T-helper 9 cell (primary cell): ENCODE measurements around the gene GRK3.

Experiments used
- DNase-seq: peaks from one replicate; pipeline ENCODE4 v3.0.0-alpha.2; 2020

Gene GRK3

DNA sequence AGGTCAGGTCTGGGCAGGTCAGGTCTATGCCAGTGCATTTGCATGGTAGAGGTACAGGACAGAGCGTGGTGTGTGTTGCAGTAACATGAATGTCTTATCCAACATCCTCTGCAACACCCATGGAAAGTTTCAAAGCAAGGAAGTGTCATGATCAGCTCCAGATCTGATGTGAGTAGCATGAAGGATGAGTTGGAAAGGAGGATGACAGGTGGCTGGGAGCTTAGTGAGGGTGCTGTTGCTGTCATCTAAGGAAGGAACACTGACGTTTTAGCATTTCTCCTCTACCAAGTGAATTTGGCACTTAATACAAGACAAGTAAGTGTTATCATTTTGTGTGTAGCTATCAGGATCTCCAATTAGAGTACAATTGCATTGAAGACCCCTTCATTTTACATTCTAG, 65.1 kb downstream of the GRK3 start:
- DNase-seq: no peak

DNA sequence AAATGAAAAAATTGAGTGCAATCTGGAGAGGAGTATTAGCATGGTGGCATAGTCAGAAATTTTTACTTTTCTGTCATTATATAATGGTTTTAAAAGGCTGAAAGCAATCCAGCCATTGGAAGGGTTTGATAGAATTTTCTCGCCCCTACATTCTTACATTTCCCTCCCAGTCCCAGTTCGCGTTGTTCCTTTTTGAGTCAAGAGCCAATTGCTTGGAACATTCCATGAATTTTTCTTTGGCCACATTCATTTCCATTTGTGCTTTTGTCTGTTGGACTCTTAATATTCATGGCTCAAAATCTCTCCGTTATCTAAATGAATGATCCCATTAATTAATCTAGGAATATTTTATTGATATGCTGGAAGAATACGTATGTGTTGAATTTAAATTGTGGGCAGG, 66.0 kb downstream of the GRK3 start:
- no peak for DNase-seq

DNA sequence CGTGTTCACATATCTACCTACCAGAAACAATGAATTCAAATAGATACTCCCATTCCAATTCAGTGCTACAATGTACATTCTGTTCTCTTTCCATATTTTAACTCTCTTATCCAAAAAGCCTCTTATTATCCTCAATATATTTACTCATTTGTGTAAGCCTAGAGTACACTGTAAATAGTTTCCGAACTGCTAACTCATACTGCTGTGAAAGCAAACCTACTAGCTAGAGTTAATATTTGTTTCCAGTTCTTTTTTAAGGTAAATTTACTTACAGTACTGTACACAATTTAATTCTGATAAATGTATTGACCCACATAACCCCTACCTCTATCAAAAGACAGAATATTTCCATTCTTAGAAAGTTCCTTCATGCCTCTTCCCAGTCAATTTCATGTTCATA, 71.8 kb downstream of the GRK3 start:
- DNase-seq: no peak

DNA sequence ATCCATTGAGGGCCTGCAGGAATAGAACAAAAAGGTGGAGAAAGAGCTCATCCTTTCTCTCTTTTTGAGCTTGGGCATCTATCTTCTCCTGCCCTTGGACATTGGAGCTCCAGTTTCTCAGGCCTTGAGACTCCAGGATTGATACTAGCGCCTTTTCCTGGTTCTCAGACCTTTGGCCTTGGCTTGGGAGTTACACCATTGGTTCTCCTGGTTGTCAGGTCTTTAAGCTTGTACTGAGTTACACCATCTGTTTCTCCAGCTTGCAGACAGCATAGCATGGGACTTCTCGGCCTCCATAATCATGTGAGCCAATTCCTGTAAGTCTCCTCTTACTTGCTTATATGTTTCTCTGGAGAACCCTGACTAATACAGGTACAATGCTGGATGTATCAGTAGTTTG, 72.6 kb downstream of the GRK3 start:
- no peak for DNase-seq

DNA sequence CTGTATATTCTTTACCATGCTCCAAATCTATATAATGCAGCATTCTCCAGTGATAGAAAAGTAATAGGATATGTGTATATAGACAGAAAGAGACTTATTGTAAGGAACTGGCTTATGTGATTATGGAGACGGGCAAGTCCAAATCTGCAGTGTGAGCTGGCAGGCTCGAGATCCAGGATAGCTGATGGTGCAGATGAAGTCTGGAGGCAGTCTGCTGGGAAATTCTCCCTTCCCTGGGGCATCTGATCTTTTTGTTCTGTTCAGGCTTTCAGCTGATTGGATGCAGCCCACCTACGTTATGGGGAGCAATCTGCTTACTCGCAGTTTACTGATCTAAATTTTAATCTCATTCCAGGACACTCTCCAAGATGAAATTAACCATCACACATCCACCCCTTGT, 73.2 kb downstream of the GRK3 start:
- no peak for DNase-seq

DNA sequence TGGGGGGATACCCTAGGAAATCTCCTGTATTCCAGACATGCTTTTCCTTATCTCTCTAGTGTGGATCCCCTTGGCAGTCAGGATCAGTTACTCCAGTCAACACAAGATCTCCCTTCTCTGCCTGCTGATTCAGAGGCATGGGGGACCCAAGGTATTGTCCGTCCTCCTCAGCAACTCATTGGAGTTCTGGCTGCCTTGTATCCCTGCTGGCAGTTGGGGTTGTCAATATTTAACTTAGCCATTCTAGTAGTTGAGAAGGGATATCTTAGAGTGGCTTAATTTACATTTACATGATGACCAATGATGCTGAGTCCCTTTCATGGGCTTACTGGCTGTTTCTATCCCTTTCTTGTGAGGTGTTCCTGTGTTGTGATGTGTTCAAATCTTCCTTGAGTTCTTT, 74.2 kb downstream of the GRK3 start:
- DNase-seq: no peak

DNA sequence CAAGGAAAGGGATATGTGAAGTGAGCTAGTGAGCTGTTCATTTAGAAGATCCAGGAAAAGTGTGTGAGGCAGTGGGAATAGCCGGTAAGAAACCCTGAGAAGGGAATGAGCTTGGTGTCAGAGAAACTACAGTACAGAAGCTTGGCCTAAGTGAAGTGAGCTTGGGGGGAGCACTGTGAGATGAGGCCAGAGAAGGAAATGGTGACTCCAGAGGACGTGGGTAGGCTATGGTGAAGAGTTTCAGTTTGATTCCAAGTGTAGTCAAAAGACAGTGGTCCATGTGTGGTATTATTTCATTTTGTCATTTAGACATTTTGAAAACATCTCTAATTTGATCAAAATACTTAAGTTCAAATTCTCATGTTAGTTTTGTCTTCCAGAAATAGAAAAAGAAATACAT, 77.2 kb downstream of the GRK3 start:
- DNase-seq: no peak

DNA sequence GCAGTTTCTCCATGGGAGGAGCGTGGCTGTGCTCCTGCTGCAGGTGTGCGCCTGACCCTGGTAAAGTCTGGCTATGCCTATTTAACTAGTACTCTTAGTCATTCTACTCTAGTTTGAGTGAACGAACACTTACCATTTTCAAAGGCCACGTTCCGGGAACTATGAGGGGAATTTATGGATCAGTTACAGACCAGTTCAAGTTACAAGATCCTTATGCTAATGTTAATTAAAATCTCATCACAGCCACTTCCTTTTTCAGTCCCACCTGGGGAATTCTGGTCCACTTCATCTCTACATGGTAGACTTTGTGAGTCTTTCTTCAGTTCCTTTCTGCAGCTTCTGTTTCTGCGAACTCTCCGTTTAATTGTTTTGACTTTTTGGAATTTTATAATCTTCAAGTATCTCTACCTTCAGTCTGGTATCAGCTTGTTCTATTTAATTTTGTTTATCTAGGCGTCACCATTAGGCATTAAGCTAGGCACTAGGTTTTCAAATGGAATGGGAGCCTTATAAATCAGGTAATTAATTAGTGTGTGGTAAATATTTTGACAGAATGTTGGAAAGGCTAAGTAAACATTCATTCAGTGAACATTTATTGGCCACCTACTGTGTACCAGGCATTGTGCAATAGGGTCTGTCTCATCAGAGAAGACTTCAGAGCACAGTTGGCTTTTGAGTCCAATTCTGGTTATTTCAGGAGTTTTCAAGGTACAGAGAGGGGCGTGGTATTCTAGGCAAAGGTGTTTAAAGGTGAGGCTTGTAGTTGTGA, 78.9 kb downstream of the GRK3 start:
- no peak for DNase-seq

DNA sequence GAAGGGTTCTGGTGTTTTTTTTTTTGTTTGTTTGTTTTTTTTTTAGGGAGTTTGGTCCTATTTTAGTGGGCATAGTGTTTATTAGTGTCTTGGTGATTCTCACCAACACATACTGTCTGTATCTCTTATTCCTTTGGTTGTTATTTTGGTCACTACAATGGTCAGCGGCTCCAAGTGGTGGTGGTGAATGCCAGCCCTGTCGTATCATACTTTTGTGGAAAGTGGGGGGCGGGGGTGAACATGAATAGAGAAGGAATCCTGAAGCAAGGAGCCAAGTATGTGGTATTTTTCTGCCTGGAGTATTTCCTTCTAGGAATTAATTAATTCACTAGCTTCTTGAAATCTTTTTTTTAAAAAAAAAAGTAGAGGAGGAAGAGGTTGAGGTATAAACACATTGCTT, 79.6 kb downstream of the GRK3 start:
- DNase-seq: no peak

DNA sequence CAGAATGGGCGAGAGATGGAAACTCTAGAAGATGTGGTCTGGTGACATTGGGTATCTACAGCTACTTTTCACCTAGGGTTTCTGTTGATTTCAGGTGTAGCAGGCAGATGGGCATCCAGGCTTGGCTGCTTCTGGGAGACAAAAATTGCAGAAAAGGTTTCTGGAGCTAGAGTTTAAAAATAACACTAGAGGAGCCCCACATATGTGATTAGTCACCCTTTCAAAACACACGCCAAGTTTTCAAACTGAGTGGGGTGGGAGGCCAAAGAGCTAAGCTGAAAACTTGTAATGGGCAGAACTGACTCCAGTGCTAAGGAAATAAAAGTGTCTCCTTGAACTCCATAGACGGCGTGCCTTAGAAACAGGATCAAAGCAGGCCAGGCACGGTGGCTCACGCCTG, 80.8 kb downstream of the GRK3 start:
- DNase-seq: no peak

DNA sequence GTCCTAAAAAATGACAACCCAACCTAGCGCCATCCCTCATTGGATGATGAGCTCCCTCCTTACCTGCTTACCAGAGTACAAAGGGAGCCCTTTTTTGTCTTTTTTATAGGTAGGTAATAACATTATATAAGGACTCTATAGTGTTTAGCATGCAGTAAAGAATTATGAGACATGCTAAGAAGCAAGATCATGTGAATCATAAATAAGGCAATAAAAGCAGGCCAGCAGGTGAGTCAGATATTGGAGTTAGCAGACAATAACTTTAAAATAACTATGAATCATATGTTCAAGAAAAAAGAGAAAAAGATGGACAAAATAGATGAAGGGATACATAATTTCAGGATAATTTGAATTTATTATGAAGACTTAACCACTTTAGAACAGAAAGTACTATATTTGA, 81.5 kb downstream of the GRK3 start:
- no peak for DNase-seq

DNA sequence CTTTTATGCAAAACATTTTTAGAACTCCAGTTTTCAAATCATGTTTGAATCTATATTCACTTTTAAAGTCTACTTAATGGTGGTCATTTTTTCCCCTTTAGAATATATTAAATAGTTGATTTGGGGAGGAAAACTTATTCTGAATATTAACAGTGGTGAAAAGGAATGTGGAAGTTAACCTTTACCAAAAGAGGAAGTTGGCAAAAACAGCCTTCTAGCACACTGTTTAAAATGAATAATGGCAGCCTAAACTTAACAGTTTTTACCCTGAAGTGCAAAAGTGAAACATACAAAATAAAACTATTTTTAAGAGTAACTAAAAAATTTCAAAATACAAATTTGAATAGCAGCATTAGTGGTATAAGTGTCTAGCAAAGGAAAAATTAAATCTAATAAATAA, 86.4 kb downstream of the GRK3 start:
- no peak for DNase-seq

DNA sequence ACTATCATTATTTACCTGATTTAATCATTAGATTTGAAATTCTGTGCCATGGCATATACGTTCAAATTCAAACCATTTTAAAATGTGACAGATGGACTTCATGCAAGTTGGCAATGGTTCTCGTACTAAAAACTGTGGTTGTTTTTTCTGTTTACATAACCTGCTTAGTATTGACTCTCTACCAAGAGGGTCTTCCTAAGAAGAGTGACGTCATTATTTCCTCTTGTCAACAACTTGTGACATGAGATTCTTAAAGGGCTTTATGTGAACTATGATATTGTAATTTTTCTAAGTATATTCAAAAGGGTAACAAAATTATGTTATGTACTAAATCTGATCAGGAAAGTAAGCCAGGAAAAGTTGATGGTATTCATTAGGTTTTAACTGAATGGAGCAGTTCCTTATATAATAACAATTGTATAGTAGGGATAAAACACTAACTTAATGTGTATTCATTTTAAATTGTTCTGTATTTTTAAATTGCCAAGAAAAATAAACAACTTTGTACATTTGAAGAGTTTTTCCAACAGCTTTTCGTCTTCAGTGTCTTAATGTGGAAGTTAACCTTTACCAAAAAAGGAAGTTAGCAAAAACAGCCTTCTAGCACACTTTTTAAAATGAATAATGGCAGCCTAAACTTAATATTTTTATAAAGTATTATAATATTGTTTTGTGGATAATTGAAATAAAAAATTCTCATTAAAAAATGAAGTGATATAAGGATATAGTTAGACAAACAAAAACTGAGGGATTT, 87.0 kb downstream of the GRK3 start:
- no peak for DNase-seq

DNA sequence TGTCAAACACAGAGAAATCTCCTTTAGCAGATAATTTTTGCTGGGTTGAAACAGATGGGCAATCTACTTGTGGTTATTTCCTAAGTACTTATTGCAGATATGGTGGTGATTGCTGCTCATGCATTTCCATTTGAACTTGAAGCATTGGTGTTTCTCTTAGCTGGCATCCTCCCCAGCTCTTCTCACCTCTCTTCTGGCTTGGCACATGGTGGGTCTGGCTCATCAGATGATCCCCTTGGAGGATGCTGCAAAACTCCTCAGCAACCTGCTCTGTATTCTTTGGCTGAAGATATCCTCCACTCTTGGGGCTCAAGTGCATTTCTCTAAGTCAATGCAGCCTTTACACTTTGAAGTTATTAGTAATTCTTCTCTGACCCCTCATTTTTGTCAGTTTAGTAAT, 90.2 kb downstream of the GRK3 start:
- no peak for DNase-seq

DNA sequence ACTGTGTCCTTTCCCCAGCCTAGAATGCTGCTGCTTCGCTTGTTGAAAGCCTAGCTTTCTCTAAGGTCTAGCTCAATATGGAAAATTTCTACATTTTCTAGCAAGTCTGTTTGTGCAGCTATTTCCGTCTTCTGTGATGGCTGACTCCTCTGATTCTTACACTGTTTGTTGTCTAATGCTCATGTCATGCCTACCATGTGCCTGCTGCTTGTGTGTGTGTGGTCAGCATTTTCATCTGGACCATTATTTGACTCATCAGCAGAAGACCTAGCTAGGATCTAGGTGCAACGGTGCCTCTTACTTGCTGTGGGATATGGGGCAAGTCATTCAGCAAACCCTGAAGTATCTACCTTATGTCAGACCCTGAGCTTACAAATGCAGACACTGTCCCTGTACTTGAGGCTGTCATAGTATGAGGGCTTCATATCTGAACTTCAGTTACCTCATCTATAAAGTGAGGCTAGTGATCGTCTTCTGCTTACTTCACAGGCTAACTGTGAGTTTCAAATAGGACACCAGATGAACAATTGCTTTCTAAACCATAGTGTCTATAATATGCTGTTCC, 91.0 kb downstream of the GRK3 start:
- no peak for DNase-seq

DNA sequence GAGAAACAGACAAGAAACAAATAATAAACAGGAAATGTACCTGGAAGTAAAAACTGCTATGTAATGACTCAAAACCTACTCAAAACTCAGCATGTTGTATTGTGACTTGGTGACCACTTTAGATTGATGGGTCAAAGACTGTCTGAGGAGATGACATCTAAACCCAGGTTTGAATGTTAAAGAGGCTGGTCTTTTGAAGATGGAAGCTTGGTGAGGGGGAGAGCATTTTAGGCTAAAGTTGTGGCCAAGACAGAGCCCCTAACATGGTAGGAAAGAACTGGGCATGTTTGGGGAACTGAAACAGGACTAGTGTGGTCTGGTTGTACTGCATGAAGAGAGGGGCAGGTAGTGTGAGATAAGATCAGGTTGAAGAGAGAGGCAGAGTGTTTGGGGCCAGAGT, 92.2 kb downstream of the GRK3 start:
- no peak for DNase-seq

DNA sequence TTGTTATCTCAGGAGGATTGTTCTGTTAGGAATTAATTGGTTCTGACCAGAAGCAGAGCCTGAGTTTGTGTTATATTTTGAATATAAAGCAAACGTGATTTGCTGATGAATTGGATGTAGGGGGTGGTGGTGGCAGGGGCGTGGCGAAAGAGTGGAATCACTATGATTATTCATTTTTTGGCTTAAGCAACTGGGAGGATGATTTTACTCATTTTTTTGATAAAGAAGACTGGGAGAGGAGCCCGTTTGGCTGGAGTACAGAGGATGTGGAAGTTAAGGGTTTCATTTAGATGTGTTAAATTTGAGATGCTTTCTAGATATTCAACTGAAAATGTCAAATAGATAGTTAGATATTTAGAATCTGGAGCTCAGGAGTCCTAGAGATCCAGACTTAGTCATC, 94.2 kb downstream of the GRK3 start:
- no peak for DNase-seq

DNA sequence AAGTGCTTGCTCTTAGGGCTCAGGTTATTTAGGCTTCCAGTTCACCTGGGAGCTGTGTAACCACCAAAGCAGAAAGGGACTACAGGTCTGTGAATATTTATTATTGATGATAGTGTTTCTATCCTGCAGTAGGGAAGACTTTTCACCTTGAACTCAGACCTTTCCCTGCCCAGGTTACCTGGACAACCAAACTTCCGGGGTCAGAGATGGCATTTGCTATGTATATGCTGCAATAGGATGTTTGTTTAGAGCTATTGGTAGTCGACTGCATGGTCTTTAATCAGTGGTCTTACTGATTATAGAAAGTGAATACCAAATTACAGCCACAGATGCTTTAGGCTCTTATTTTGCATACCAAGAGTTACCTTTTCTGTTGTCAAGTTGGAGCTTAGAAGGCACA, 94.9 kb downstream of the GRK3 start:
- DNase-seq: no peak

DNA sequence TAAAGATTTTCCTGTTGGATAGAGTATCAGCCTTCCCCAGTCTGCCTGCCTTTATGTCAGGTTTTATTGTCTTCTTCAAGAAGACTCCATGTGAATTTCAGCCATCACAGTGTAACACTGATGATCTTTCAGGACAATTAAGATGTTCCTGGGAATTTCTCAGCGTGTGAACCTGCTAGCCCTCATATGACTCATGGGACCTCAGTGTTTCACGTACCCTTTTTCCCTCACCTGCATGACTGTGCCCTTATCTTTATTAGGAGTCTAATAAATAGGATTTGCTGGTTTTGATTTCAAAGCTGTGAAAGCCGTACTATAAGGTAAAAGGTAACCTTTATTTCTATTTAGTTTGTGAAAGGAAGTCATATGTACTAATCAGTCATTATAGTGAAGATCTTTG, 95.9 kb downstream of the GRK3 start:
- DNase-seq: no peak

DNA sequence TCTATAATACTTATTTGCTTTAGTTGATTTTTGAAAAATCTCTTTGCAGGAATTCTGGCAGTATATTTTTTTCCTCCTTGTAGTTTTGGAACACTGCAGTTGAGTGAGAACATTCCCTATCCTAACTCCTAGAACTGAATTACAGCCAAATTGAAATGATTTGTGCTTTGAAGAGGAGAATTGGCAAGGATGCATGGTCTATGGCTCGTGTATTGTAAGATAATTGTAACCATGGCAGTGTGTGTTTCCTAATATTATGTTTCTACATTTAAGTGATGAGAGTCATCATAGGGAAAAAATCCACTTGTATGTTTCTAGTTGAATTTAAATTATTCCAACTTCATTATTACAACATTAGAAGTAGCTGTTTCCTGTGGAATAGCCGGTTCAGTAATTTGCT, 96.6 kb downstream of the GRK3 start:
- no peak for DNase-seq

DNA sequence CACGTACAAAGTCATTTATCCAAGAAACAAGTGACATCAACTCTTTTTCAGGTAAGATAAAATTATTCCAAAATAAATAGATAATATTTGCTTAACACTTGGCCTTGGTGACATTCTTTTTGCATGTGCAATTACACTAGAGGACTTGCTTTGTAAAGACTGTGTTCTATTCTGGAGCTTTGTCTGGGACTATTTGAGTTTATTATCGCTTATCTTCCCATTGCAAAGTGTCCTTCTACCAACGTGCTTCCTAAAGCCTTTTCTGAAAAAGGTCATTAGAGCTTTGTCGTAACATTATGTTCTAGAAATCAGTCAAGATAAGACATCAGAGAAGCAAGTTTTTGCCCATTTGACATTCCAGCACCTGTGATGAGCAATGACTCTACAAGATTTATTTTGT, 99.2 kb downstream of the GRK3 start:
- no peak for DNase-seq

DNA sequence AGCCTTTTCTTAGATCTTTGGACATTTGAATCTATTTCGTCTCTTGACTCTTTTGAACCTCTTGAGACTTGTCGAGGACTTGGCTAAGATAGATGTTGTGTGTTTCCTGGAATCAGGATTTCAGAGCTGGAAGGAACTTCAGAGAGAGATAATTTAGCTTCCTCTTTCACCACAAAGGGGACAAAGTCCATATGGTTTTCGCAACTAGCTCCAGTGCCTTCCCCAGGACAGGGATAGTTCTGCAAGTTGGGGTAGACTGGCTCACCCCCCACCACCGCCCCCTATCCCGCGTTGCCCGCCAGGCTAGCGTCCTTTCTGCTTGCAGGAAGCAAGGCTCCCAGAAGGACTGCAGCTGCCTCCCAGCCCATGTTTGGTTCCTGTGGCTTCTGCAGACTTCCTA, 101.8 kb downstream of the GRK3 start:
- DNase-seq: no peak

DNA sequence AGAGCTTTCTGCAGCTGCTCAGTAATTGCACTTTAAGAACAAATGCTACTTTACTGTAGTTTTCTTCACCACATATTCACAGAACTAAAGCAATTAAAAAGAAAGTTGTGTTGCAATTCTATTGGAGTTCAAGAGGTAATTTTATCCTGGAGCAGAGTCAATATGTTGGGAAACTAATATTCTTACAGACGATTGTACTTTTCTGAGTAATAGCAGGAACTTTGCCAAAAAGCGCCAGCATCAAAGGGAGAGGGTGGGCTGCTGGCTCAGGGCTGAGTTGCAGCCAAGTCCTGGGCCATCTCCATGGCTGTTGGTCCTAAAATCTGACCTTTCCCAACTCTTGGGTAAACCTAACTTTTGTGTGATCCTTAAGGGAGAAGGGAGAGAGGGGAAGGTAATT, 104.0 kb downstream of the GRK3 start:
- DNase-seq: no peak
